ENCODE measurements around the gene PPP1R14B.

DNA sequence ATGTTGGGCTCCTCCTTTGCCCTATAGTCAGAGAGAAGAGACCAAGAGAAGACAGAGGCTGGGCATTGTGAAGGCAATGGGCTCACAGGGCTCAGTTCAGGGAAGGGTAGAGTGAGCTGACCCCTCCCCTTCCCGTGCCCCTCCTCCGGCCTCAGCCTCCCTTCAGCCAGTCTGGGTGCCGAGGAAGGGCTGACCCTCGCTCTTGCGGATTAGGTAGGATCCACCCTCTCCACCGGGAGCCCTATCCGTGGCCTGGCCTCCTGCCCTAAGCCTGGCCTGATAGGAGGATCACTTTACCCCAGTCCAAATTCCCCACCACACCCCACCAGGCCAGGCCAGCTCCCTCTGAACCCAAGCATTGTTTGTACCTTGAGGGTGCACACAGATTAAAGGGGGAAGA is 1.8 kb upstream of the PPP1R14B start:
- TF ChIP-seq, protein P1, sequence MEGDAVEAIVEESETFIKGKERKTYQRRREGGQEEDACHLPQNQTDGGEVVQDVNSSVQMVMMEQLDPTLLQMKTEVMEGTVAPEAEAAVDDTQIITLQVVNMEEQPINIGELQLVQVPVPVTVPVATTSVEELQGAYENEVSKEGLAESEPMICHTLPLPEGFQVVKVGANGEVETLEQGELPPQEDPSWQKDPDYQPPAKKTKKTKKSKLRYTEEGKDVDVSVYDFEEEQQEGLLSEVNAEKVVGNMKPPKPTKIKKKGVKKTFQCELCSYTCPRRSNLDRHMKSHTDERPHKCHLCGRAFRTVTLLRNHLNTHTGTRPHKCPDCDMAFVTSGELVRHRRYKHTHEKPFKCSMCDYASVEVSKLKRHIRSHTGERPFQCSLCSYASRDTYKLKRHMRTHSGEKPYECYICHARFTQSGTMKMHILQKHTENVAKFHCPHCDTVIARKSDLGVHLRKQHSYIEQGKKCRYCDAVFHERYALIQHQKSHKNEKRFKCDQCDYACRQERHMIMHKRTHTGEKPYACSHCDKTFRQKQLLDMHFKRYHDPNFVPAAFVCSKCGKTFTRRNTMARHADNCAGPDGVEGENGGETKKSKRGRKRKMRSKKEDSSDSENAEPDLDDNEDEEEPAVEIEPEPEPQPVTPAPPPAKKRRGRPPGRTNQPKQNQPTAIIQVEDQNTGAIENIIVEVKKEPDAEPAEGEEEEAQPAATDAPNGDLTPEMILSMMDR (conservative IDR thresholded peaks at IDR 0.05), result no peak
- TF ChIP-seq EZH2 (IDR thresholded peaks at IDR 0.05; ENCODE audit: low read depth), result no peak
